Omental fat pad (tissue), 4 donors: ENCODE data around the gene LCN1. TPM values are rescaled to one million over a fixed set of nuclear protein-coding genes. Genes with fewer than 3 reads are reported as not detected.

Experiments used
- ATAC-seq: fragments of 150-250 bp; one replicate; pipeline ENCODE4 v1.9.1; 2016; ENCODE audit warnings: mild to moderate bottlenecking, moderate library complexity; ENCODE audit not compliant: low FRiP score
- DNase-seq: peaks from one replicate; pipeline ENCODE4 v3.0.0-alpha.2; 2019; ENCODE audit warnings: low spot score
- total RNA-seq, 4 donors: library from RNA; depleted of rRNA; stranded (reverse); fragments of >200 nt; gene quantifications; one replicate each; pipeline ENCODE4 v1.1.0, GENCODE V29; 2016
- TF ChIP-seq, protein P1 (sequence below), 3 donors: fragments of 450-650 bp; IDR thresholded peaks; one replicate each; pipeline ENCODE4 v1.5.1; 2016 to 2017; ENCODE audit warnings: antibody characterized with exemption in 3 of 3, mild to moderate bottlenecking in 3 of 3, moderate library complexity in 2 of 3

LCN1 gene
- total RNA-seq, 4 donors from 2014 or later: not detected

DNA sequence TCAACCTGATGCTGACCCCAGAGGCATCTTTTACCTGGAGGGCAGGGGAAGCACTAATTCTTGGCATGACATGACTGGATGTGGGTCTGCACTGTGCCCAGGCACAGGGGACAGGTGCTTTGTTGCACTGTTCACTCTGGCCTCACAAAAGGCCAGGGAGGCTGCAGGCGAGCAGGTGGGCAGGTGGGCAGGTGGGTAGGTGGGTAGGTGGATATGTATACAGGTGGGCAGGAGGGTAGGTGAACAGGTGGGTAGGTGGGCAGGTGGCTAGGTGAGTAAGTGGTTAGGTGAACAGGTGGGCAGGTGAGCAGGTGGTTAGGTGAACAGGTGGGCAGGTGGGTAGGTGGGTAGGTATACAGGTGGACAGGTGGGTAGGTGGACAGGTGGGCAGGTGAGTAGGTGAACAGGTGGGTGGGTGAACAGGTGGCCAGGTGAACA is 41.8 kb downstream of the LCN1 start:
- no peak for ATAC-seq
- no peak for DNase-seq
- TF ChIP-seq, protein P1, sequence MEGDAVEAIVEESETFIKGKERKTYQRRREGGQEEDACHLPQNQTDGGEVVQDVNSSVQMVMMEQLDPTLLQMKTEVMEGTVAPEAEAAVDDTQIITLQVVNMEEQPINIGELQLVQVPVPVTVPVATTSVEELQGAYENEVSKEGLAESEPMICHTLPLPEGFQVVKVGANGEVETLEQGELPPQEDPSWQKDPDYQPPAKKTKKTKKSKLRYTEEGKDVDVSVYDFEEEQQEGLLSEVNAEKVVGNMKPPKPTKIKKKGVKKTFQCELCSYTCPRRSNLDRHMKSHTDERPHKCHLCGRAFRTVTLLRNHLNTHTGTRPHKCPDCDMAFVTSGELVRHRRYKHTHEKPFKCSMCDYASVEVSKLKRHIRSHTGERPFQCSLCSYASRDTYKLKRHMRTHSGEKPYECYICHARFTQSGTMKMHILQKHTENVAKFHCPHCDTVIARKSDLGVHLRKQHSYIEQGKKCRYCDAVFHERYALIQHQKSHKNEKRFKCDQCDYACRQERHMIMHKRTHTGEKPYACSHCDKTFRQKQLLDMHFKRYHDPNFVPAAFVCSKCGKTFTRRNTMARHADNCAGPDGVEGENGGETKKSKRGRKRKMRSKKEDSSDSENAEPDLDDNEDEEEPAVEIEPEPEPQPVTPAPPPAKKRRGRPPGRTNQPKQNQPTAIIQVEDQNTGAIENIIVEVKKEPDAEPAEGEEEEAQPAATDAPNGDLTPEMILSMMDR (IDR thresholded peaks at IDR 0.05): no peak

DNA sequence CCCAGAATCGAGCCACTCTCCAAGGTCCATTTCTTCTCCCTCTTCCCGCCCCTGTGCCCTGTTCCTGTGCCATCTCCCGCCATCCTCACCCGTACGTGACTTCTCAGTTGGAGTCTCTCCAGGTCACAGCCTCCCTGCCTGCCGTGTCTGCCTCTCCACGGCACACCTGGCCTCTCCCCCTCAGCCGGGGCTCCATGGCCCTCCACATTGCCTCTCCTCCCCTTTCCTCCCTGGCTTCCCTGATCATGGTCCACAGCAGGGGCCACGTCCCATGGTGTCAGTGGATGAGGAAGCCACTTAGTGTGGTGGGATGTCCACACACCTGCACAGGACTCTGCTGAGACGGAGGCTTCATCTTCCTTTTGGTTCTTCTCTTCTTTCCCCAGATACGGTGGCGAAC is 42.6 kb downstream of the LCN1 start:
- ATAC-seq (no peak), DNase-seq (no peak)
- TF ChIP-seq, protein P1 (IDR thresholded peaks at IDR 0.05): no peak

GRCh38 chr9:135565141-135565628 is 43.9 kb downstream of the LCN1 start:
- ATAC-seq: no peak
- no peak for DNase-seq

DNA sequence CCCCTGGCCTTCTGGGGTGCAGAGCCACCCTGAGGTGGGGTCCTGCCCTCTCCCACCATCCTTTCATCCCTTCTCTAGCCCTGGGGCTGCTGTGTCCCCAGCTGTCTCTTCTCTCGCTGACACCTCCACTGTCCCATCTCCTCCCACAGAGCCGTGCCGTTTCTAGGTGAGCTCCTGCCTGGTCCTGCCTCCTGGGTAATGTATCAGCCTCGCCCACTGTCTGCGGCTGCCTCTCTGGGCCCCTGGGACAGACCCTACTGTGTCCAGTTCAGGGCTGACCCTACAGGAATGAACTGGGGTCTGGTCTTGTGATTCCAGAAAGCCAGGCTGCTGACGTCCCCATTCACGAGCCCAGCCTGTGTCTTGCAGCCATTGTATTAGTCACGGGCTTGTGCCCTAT is 44.4 kb downstream of the LCN1 start:
- no peak for ATAC-seq

More at GRCh38 chr9:135565141-135565628, 43.9 kb downstream of the LCN1 start:
- TF ChIP-seq, protein P1 (IDR thresholded peaks at IDR 0.05): no peak

DNA sequence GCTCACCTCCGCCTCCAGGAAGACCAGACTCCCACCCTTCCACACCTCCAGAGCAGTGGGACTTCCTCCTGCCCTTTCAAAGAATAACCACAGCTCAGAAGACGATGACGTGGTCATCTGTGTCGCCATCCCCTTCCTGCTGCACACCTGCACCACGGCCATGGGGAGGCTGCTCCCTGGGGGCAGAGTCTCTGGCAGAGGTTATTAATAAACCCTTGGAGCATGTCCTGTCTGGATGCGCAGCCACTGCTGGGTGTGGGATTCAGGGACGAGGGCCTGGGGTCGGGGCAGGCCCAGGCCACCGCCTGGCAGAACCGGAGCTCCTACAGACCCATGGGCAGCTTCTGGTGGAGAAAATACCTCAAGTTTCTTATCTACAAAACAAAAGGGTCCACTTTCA is 45.3 kb downstream of the LCN1 start:
- no peak for ATAC-seq
- TF ChIP-seq, protein P1 (IDR thresholded peaks at IDR 0.05): no peak
- no peak for DNase-seq

More for the DNA sequence above, 44.4 kb downstream of the LCN1 start:
- TF ChIP-seq, protein P1 (IDR thresholded peaks at IDR 0.05): no peak
- DNase-seq: no peak

DNA sequence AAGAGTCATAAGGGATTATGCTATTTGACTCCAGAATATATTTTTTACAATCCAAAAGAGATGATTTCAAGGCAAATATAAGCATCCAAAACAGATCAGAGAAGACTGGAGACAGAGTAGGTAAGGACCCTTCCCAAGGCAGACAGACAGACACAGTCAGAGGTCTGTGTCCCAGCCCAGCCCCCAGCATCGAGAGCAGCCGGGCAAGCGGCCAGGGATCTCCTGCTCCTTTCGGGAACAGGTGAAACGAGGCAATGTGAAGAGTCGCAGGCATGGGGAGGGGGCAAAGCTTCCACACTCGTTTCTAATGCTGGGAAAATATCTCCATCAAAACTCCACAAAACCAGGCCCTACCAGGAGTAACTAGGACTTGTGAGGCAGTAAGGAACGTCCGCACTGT is 46.1 kb downstream of the LCN1 start:
- DNase-seq (no peak), ATAC-seq (no peak)
- TF ChIP-seq, protein P1 (IDR thresholded peaks at IDR 0.05): no peak

GRCh38 chr9:135568026-135568425 is 46.8 kb downstream of the LCN1 start:
- ATAC-seq (no peak), DNase-seq (no peak)
- TF ChIP-seq, protein P1 (IDR thresholded peaks at IDR 0.05): no peak
